GM12891 (cell line): ENCODE data around the gene DLG5.

Experiments
- POLR2A ChIP-seq: IDR thresholded peaks from 2 replicates; pipeline ENCODE4 v1.6.1; 2011; ENCODE audit warnings: low read depth, low read length, control low read depth
- POLR2AphosphoS5 ChIP-seq: IDR thresholded peaks from 2 replicates; pipeline ENCODE4 v1.6.1; 2011; ENCODE audit warnings: low read depth, low read length, control low read depth

DNA sequence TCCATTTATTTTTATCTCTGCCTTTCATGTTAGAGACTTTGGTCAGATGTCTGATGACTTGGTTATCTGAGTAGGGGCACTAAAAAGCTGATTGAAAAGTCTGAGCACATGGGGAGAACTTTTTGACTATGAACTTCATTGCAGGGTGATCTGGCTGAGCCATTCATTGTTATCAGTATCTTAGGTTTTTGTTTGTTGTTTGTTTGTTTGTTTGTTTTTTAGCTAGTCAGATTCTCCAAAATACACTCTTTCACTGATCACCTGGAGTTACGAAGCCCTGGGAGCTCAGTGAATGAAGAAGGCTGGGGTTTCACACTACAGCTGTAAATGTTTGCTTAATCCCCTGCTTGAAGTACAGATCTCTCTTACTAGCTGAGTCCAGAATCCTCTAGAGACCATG is 28.6 kb upstream of the DLG5 start:
- TF ChIP-seq POLR2A (no peak), POLR2AphosphoS5 (no peak)
